Left lung (tissue), 10 donors: Measurements from ENCODE around the gene NET1. TPM values are rescaled to one million over a fixed set of nuclear protein-coding genes. Genes with fewer than 3 reads are reported as not detected.
A peak's percentile ranks its signal among the peaks of the same experiment; 100 is the strongest.

ENCODE experiments used
- ATAC-seq: fragments of 200-7000 bp; cut with Tn5 transposase; one replicate; pipeline ENCODE4 v1.9.1; 2020; ENCODE audit warnings: moderate library complexity
- DNase-seq, 4 donors: peaks; one replicate each; pipeline ENCODE4 v3.0.0-alpha.2; 2013 to 2020
- H3K27ac ChIP-seq, 2 donors: fragments of 200-600 bp; sonication (generic) in 1 of 2; one replicate each; pipeline versions ENCODE4 v1.5.0 to v1.8.0; 2020 to 2021
- H3K27me3 ChIP-seq, 2 donors: fragments of 200-600 bp; sonication (generic) in 1 of 2; one replicate each; pipeline versions ENCODE4 v1.5.0 to v1.8.0; 2020 to 2021
- H3K36me3 ChIP-seq, 2 donors: fragments of 200-600 bp; sonication (generic) in 1 of 2; one replicate each; pipeline versions ENCODE4 v1.5.0 to v1.8.0; 2020 to 2021
- H3K4me1 ChIP-seq, 2 donors: fragments of 200-600 bp; one replicate each; pipeline ENCODE4 v1.8.0; 2021
- H3K4me3 ChIP-seq, 2 donors: fragments of 200-600 bp; sonication (generic) in 1 of 2; one replicate each; pipeline versions ENCODE4 v1.5.0 to v1.8.0; 2020 to 2021; ENCODE audit warnings: mild to moderate bottlenecking in 1 of 2
- H3K9me3 ChIP-seq, 2 donors: fragments of 200-600 bp; sonication (generic) in 1 of 2; one replicate each; pipeline versions ENCODE4 v1.5.0 to v1.8.0; 2020 to 2021
- CTCF ChIP-seq, 2 donors: fragments of 200-600 bp; sonication (generic) in 1 of 2; IDR thresholded peaks; one replicate each; pipeline versions ENCODE4 v1.5.0 to v1.8.0; 2021; ENCODE audit warnings: antibody characterized with exemption in 2 of 2
- intact Hi-C, 2 donors: fragments of 100-400 bp; cut with DNase I; formaldehyde crosslinking; loops; one replicate each; pipeline versions ENCODE4 v1.11.2 to v1.14.2; 2022
- polyA plus RNA-seq, 6 donors: library from polyadenylated mRNA; unstranded; fragments of 120-200 nt; gene quantifications; one replicate each; pipeline ENCODE4 v1.2.1, GENCODE V29; 2013; ENCODE audit not compliant: insufficient read length in 6 of 6
- total RNA-seq, 2 donors: library from RNA; stranded (reverse); fragmentation: NEBNext Ultra II Directional; extraction: Animal tissue kit (Norgen Biotek cat#: 25700); gene quantifications; one replicate each; pipeline ENCODE4 v1.2.1, GENCODE V29; 2021
- donor health status: DM: no; HTN: yes; CAD: no.
- donor health status: DM: no; HTN: no; CAD: no.

The NET1 gene
- total and polyA plus RNA-seq, 8 donors: 36.3 to 221 (median 154) TPM

DNA sequence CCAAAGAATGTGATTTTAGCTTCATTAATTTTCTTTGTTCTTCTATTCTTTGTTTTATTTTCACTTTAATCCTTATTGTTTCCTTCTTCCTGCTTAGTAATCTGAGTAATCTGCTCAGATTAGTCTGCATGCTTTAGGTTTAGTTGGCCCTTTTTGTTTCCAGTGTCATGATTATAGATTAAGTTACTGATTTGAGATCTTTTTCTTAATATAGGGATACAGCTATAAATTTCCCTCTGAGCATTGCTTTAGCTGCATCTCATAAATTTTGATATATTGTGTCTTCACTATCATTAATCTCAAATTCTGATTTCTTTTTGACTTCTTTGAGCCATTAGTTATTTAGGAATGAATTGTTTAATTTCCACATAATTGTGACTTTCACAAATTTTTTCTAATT, 6.2 kb downstream of the NET1 start:
- Histone ChIP-seq H3K4me3 (no peak overlapping the region), H3K9me3 (peaks cover 0 to 7% of the 10 kb centered on the region in 2 donors), H3K27ac (no peak overlapping the region), H3K4me1 (peaks cover 0 to 4% of the 10 kb centered on the region in 2 donors), H3K36me3 (no peaks in the 10 kb centered on the region), H3K27me3 (no peaks in the 10 kb centered on the region)
- intact Hi-C loops: no loop called here
- TF ChIP-seq CTCF (IDR thresholded peaks at IDR 0.05): no peak
- DNase-seq: no peak
- ATAC-seq: no peak

DNA sequence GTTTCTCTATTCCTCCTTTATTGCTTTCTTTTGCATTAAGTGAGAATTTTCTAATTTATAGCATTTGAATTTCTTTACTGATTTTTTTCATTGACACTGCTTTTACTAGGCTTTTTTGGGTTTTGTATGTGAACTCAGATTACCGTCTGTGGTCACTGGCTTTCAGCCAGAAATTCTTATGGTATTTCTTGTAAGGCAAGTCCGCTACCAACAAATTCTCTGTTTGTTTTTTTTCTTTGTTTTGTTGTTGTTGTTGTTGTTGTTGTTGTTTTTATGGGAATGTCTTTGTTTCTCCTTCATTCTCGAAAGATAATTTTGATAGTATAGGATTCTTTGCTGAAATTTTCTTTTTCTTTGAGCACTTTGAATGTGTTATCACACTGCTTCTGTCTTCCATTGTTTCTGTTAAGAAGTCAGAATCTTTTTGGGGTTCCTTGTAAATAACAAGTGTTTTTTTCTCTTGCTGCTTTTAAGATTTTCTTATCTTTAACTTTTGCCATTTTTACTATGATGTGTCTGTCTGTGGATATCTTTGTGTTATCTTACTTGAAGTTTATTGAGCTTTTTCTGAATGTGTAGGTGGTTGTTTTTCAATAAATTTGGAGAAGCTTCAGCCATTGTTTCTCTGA, 7.2 kb downstream of the NET1 start:
- H3K27me3 ChIP-seq: no peaks in the 10 kb centered on the region
- DNase-seq (no peak), ATAC-seq (no peak)
- intact Hi-C loops: no loop called here
- no peak overlapping the region for H3K4me3 ChIP-seq
- no peaks in the 10 kb centered on the region for H3K36me3 ChIP-seq
- no peaks in the 10 kb centered on the region for H3K4me1 ChIP-seq
- no peak overlapping the region for H3K27ac ChIP-seq
- TF ChIP-seq CTCF (IDR thresholded peaks at IDR 0.05): no peak
- H3K9me3 ChIP-seq: peaks cover 0 to 7% of the 10 kb centered on the region in 2 donors

- no peak overlapping the region for H3K27ac ChIP-seq
- H3K27me3 ChIP-seq: no peaks in the 10 kb centered on the region
- H3K4me3 ChIP-seq: no peak overlapping the region
- no peak for ATAC-seq
- no peaks in the 10 kb centered on the region for H3K4me1 ChIP-seq
- no peak for DNase-seq
- intact Hi-C loops: no loop called here
- H3K36me3 ChIP-seq: no peaks in the 10 kb centered on the region
- TF ChIP-seq CTCF (IDR thresholded peaks at IDR 0.05): no peak
- H3K9me3 ChIP-seq: peaks cover 0 to 6% of the 10 kb centered on the region in 2 donors
Observed at GRCh38 chr10:5423771-5424170, 11.4 kb downstream of the NET1 start.

GRCh38 chr10:5424751-5425150, 12.4 kb downstream of the NET1 start:
- Histone ChIP-seq H3K4me3 (no peak overlapping the region), H3K4me1 (no peaks in the 10 kb centered on the region), H3K36me3 (no peaks in the 10 kb centered on the region), H3K27ac (no peak overlapping the region), H3K9me3 (no peaks in the 10 kb centered on the region), H3K27me3 (no peaks in the 10 kb centered on the region)
- ATAC-seq (no peak), DNase-seq (no peak)
- TF ChIP-seq CTCF (IDR thresholded peaks at IDR 0.05): no peak
- intact Hi-C loops: no loop called here

GRCh38 chr10:5428133-5428532, 15.8 kb downstream of the NET1 start:
- no peaks in the 10 kb centered on the region for H3K4me1 ChIP-seq
- no peaks in the 10 kb centered on the region for H3K27me3 ChIP-seq
- DNase-seq (no peak), ATAC-seq (peak; percentile 35)
- no peak overlapping the region for H3K27ac ChIP-seq
- peaks cover 0 to 4% of the 10 kb centered on the region in 2 donors for H3K9me3 ChIP-seq
- TF ChIP-seq CTCF (IDR thresholded peaks at IDR 0.05): no peak
- H3K36me3 ChIP-seq: no peaks in the 10 kb centered on the region
- no peak overlapping the region for H3K4me3 ChIP-seq
- intact Hi-C loops: no loop called here
